ENCODE measurements around the gene NSFL1C.
"Not testable (repeated sequence)": the region's sequence is repeated elsewhere in the genome, so short reads cannot be mapped to it uniquely, and the experiment has no call there.

The NSFL1C gene

DNA sequence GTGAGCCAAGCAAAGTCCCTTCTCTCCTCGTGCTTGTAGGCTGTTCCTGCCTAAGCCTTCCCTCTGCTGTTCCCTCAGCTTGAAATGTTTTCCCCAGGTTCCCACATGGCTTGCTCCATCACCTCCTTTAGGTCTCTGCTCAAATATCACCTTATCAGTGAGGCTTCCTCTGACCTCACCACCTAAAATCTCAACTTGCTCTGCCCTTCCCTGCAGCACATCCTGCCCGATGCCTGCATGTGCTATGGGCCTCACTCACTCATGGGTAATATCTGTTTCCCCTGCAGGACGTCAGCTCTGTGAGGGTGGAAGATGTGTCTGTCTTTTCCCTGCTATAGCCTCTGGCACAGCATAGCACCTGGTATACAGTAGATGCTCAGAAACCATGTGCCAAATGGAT is 43.9 kb downstream of the NSFL1C start:
- no peak for DNase-seq

GRCh38 chr20:1420066-1420465 is 46.6 kb downstream of the NSFL1C start:
- no peak for DNase-seq

- no peak for DNase-seq
These were observed 48.3 kb downstream of the NSFL1C start for GRCh38 chr20:1418350-1418749.

DNA sequence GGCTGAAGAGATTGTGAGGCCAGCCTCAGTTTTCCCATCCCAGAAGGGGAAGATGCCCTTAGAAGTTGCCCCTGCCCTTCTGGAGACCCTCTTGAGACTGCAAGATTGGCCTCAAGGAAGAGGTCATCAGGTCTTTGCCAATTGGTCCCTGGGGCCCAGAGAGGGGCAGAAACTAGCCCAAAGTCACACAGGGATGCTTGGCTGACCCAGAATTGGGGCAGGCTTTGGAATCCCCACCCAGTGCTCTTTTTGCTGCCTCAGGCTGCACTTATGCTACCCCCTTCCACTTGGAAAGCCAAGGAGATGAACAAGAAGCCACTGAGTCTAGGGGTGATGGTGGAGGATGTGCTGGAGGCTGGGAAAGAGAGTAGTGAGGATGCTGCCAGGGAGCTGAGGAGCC is 48.9 kb downstream of the NSFL1C start:
- no peak for DNase-seq

DNA sequence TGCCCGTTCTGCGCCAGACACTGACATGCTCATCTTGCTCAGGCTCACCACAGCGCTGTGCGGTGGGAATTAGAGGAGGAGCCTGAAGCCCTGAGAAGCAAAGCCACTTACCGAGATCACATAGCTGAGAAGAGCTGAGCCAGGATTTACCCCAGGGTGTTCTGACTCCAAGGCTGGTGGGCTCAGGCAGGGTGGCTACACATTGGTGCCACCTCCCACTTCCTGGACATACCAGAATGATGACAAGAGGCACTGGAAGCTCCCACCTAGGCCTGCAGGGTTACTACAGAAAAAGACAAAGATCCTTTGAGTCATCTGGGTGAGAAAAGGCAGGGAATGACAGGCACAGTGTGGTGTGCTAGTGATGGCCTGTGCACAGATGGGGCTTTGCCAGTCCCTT is 49.4 kb downstream of the NSFL1C start:
- no peak for DNase-seq

DNA sequence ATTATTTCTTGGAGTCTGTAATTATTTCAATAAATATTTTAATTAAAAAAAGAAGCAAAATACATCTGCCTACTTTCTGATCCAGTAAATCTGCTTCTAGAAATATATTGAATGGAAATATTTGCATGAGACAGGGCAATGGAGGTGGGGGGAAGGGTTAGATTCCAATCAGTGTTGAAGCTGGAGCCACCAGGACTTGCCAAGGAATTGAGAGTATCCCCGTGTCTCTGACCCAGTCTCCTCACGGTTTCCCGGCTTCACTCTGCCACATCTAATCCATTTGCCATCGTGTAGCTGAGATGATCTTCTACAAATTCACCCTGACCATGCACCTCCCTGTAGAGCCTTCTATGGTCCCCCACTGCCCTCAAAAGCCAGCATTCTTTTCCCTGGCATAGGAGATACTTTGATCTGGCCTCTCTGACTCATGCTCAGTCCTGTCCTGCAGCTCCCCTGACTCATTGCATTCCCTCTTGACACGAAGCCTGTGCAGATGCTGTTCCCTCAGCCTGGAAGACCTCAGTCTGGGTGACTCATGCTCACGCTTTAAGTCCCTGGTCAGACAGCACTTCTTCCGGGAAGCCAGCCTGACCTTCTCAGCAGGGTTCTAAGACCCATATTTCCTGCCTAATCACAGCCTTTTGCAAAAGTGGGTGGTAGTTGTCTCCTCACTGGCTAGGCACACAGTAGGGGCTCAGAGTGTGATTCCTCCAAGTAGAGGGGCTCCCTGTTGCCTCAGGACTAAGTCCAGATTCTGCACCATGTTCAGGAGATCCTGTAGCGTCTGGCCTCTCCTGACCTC is 50.8 kb downstream of the NSFL1C start:
- DNase-seq = no peak

DNA sequence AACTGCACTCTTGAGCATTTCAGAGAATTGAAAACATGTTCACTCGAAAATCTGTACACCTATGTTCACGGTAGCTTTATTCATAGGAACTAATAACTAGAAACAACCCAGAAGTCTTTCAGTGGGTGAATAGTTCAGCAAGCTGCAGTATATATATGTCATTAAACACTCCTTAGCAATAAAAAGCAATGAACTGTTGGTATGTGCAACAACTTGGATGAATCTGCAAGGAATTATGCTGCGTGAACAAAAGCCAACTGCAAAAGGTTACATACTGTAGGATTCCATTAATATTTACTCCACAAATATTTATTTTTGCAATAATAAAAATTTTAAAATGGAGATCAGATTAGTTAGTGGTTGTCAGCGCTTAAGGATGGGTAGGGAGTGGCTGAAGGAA is 51.7 kb downstream of the NSFL1C start:
- DNase-seq = no peak

- DNase-seq = no peak
These were observed 60.8 kb downstream of the NSFL1C start for GRCh38 chr20:1405801-1406200.

- DNase-seq = no peak
These were observed 63.0 kb downstream of the NSFL1C start for GRCh38 chr20:1403624-1404023.

GRCh38 chr20:1402149-1402548 is 64.5 kb downstream of the NSFL1C start:
- DNase-seq = no peak

DNA sequence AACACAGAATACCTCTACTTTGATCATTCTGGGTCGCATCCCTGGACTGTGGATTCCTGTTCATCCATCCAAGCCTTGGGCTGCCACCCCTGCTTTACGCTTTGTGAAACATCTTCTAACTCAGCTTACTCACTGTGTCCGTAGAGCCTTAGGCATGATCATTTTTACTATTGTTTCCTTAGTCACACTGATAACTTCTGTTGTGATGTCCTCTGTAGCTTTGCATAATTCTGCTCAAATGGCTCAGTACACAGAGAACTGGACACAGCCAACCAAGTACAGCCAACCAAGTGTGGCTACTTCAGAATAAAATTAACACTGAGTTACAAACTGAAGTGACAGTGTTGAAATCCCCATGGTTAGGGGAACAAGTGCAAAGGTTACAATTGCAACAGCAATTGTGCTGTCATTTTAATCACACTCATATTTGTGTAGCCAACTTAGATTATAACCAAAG is 65.2 kb downstream of the NSFL1C start:
- no peak for DNase-seq

GRCh38 chr20:1399678-1400366 is 66.8 kb downstream of the NSFL1C start:
- DNase-seq = not testable (repeated sequence)

DNA sequence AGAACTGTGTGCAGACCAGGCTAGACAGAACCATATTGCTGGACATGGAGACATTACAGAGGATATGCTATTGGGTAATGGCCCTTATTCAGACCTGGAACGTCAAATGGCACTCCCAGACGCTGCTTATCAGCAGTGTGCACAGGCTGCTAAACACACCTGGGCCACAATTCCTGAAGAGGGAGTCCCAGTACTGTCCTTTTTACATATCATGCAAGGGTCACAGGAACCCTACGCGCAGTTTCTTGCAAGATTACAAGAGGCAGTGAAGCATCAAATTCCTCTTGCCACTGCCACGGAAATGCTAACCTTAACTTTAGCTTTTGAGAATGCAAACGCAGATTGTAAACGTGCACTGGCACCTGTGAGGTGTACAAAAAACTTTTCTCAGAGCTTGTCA is 68.5 kb downstream of the NSFL1C start:
- DNase-seq = not testable (repeated sequence)

DNA sequence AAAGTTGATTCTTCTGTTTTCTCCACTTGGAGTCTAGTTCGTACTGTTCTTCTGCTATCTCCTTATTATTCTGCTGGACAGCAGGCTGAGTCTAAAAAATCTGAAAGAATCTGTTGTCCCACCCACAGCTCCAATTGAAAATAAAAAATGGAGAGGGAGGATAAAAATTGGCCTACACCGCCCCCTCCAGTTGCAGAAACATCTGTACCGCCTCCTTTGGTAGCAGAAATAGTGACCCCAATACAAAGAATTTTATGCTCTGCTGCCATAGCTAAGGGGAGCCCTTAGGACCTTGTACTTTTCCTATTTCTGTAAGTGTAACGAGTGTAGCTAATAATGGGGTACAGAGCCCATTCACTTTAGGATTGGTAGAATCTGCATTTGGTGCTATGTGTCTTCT is 68.9 kb downstream of the NSFL1C start:
- no peak for DNase-seq

DNA sequence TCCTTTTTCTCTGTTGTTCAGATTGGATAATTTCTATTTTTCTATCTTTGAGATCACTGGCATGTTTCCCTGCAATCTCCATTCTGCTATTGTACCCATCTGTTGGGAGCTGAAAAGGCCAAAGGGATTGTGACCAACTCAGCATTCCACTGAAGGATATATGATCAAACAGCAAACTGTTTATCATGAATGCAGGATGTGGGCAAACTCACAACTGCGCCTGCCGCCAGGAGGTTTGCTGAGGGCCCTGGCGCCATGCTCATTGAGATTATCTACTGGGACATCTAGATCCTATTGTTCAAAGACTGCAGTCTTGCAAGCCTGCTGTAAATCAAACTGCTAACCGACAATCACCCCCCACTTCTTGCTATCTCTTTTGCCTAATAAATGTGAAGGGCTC is 69.9 kb downstream of the NSFL1C start:
- DNase-seq = no peak

- DNase-seq = no peak
These were observed 70.4 kb downstream of the NSFL1C start for GRCh38 chr20:1396264-1396663.

DNA sequence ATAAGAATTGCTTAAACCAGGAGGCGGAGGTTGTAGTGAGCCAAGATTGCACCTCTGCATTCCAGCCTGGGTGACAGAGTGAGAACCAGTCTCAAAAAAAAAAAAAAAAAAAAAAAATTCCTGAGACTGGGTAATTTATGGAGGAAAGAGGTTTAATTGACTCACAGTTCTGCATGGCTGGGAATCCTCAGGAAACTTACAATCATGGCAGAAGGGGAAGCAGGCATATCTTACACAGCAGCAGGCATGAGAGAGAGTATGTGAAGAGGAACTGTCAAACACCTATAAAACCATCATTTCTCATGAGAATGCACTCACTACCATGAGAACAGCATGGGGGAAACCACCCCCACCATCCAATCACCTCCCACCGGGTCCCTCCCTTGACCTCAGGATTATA is 72.0 kb downstream of the NSFL1C start:
- no peak for DNase-seq

DNA sequence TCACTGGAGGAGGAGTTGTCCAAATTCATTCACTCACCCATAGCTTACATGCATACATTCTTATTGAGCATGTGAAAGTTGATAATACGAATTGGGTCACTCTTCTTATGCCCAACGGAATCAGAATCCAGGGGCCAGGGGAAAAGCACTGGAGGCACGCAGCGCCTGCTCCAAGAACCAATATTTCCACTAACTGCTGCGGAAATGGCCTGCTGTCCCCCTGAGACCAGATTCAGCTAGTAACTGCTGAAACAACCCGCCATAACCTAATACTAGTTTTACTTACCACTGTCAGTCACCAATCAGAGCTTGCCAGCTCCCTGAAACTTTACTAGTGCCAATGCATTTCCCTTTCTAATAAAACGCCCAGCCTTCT is 73.2 kb downstream of the NSFL1C start:
- no peak for DNase-seq

GRCh38 chr20:1392693-1393506 is 73.7 kb downstream of the NSFL1C start, which contains the start of gene FKBP1A:
TSS of gene FKBP1A (minus strand) at chr20:1393054. CDS start at chr20:1392998, 56 bp downstream.
- peak; percentile 74 for DNase-seq

DNA sequence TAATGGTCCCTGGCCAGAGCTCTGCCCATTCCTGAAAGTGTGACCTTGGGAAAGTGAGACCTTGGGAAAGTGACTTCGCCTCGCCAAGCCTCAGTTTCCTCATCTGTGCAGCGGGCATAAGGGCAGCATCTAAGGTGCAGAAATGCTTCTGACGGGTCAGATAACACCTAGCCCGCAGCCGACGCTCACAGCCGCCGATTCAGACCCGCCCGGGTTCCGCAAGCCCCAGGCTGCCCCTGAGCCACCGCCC is 74.3 kb downstream of the NSFL1C start:
- DNase-seq = no peak
